Measurements from ENCODE around the gene NCAM1.

Gene NCAM1

DNA sequence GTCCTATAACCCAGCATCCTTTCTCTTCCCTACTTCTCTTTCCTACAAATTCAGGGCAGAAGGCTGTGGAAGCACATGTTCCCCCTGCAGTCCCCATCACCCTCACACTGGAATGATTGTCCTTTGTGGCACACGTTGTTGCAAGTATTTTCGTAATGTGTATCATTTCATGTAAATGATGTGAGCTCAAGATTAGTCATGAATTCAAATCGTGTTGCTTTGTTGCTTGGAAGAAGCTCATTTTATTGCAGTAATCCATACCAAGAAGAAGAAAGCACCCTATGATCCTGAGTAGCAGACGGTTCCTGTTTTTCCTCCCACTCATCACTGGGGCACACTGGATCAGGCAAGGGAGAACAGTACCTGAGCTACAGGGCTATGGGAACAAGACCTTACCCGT is 173.4 kb downstream of the NCAM1 start:
- DNase-seq, result no peak

DNA sequence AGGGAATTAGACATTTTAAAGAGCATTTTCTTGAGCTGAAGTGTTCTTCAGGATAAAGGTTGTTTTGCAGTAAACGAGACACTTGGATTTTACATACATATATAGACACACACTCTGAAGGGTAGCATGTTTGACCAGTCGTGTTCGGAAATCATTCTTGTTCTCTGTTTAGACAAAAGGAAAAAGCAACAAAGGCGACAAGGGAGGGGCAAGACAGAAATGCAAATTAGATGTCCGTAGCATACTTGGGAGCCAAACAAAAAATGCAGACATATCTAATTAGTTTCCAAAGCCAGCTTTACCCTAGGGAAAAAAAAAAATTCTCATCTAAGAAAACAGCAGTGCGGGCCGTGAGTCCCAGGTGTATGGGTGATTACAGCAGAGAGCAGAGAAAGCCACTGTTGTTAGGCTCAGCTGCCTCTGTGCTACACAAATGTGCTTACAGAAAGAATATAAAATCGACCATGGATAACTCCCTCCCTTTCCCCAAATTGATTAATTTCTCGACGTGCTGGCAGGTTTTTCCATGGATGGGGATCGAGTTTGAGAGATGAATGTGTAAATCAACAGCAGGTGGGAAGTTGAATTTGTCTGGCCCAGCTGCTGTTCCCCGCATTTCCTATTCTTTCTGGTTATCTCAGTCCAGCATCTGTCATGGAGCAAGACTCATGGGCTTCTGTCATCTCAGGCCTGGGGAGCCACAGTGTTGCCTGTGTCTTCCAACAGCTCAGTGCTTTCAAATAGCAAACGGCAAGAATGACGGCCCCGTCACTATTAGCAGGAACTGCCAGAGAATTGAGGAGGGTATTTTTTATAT is 176.7 kb downstream of the NCAM1 start:
- peak; percentile 87 for DNase-seq

- DNase-seq, result no peak
Observed at GRCh38 chr11:113138731-113139130, 177.5 kb downstream of the NCAM1 start.

DNA sequence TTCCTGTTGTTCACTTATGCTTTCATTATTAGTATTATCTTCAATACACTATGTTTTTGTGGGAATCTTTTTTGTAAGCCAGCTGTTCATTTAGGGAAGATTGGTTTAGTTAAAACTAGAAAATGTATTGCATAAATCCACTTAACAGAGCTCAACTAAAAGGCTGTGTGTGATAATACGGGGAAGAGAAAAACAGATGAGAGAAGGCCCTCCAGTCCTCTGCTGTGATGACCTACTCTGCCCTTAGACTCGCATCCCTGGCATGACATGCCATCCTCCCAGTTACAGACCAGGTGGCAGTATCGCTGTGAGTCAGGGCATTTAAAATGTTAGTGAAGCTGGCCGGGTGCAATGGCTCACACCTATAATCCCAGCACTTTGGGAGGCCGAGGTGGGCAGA is 179.8 kb downstream of the NCAM1 start:
- DNase-seq, result no peak

DNA sequence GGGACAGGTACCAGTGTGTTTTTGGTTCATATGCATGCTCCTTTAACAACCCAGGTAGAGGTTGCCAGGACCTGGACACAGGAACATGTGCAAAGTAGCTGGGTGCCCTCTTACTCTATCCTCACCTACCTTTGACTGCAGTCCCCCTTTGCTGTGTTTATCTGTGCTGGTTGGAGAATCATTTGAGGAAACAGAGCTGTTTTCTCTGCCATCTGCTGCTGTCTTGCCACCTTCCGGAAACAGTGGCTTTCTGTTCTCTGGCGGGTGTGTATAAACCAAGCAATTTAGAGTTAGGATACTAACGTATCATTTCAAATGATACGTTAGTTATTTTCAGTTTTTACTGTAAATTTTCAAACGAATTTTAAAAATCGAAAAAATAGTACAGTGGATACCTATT is 181.3 kb downstream of the NCAM1 start:
- peak; percentile 56 for DNase-seq

DNA sequence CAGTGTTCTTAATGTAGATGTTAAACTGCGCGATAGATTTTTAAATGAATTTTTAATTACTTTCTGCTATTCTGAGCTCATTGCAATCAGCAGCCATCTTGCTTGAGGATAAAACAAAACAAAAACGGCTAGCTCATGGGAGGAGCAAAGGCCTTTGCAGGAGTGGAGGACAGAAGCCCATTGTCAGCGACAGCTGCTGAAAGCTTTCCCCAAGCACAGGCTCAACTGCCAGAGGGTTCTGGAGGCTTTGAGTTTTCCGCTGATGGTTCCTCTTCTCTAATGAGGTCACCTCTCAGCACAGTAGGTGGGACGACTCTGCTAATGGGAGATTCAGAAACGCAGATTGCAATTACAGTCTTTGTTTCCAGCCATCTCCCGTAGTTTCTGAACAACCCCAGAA is 186.0 kb downstream of the NCAM1 start:
- DNase-seq, result peak; percentile 100

DNA sequence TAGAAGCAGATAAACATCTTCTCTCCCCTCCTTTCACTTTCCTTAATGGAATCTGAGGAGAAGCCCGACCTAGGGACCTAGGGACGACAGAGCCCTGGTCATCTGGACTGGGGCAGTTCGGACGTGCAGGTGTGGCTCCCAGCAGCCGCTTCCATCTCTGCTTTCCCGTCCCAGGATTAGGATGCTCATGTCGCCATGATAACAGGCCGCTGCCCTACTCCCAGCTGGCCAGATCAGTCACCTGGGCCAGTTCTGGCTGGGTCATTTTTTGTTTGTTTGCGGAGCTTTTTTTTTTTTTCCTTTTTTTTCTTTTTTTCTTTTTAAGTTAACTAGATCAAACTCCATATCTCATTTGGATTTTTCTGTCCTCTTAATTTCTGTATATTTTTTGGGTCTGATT is 186.9 kb downstream of the NCAM1 start:
- no peak for DNase-seq

DNA sequence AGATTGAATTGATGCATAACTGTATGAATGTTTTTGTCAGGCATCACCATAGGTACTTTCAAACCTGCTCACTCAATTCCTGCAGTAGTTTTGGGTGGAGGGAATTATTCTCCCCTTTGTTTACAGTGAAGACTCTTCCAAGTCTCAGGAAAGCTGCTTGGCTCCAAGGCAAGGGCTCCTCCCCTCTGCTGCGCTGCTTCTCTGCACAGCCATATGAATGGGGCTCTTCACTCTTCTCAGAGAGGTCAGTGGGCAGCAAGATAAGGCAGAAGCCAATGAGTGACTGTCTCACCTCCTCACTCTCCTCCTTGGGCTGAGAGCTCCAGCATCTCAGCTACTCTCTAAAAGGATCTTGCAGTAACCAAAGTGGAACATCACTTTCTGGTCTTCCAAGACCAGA is 187.4 kb downstream of the NCAM1 start:
- DNase-seq, result peak; percentile 62

DNA sequence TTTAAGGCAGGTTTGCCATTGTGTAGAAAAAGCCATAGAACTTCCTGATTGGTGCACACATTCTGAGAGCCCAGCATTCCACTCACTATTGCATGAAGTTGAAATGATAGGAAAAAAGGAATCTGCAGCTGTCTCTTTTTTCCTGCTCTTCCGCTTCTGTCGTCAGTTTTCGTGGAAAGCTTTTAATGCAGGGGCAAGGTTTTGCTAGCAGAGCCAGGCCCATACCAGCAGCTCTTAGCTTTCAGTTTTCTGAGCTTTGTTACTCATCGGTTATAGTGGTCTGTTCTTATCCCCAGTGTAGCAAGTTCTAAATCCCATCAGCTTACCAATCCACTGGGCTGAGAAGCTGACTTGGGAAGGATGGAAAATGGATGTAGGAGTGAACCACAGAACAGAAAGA is 190.3 kb downstream of the NCAM1 start:
- no peak for DNase-seq

DNA sequence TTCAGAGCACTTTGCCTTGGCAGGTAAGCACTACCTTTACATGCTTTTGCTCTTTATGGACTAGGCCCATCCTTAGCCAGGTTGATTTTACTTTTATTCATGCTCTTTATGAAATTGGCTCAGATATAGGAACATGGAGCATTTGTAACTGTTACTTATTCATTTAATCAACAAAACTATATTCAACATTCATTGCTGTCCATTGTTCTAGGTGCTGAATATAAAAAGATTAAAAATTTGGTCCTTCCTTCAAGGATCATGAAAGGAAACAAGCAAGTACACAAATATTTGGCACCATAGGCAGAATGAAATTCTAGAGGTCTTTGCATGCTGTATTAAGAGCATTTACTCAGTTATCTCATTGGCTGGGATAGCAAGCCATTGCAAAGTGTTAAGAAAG is 191.3 kb downstream of the NCAM1 start:
- no peak for DNase-seq

DNA sequence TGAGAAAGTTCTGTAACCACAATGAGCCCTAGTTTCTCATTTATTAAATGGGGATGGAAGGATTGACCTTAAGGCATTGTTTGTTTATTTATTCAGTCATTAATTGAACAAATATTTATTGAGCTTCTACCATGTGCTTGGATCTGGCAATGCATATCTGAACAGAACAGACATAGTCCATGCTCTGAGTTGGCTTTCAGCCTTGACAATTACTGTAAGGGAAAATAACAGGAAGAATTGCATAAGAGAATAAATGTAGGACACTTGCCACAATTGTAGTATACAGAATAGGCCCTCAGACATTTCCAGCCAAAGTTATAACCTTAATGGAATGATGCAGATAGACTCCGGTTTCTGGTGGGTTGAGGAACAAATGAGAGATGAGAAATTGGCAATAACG is 192.6 kb downstream of the NCAM1 start:
- no peak for DNase-seq

DNA sequence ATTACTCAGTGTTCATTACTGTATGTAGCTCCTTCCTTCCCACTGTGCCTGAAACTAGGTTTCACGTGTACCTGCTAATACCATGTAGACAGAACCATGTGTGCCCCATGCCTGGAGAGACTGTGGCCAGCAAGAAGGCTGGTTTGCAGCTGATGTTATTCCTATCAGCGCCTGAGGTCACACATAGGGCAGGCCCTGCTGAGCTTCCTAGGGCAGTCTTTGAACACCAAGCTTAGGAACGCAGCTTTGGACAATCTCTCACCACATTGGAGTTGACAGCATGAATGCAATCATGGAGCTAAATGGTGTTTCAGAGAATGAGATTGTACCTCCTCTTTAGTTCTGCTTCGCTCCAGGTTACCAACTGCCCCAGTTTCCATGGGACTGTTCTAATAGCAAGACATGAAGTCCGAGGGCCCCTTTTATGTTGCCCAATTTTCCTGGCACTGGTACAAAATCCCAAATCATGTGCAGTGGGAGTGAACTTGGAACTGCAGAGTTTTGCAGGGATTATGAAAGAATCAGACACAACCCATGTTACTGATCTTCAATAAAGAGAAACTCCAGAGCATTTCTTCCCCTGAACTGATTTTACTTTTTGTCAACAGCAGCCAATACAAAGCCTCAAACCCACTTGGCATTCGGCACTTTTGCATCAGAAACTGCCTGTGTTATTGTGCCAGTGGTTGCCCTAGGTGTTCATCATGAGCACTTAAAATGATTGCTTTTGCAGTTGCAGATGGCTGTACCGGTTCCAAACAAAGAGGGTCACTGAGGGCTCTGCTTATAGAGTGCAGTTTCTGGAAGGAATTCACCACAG is 199.0 kb downstream of the NCAM1 start:
- peak; percentile 82 for DNase-seq

GRCh38 chr11:113160808-113161124 is 199.5 kb downstream of the NCAM1 start:
- DNase-seq, result no peak

DNA sequence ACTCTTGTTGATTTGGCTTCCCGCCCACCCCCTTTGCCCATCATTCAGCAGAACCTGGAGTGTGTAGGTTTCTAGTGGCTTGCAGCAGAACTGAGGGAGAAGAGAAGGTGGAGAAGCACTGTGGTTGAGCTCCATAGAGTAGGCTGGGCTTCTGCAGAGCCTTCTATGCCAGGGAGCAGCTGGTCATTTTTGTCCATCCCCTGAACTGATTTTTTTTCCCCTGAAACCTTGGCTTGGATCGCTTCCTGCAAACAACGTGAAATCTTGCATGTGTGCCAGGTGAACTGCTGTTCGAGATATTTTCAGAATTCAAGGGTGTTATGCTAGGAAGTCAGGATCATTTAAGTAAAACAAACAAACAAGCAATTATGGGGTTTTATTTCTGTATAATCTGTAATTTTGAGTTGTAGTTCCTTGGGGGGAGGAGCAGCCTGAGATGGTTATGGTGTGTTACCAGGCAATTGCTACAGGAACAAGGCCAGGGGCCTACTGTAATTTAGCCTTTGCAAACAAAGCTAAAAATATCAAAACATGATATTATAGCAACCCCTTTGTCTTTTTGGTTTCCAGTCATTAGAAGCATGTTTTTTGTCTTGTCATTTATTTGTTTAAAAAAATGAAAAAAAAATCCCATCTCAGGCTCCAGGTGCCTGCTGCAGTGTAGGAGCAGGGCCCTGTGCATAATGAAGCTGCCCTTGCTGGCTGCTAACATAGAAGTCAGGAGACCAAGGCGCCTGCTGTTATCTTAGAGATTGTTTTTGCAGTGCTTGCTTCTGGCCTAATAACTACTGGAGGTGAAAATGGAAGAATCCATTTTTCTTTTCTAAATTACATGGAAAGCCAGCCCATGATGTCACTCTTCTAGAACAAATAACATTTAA is 200.7 kb downstream of the NCAM1 start:
- DNase-seq, result peak; percentile 98

- DNase-seq, result peak; percentile 92
Observed at GRCh38 chr11:113162592-113162962, 201.4 kb downstream of the NCAM1 start.

DNA sequence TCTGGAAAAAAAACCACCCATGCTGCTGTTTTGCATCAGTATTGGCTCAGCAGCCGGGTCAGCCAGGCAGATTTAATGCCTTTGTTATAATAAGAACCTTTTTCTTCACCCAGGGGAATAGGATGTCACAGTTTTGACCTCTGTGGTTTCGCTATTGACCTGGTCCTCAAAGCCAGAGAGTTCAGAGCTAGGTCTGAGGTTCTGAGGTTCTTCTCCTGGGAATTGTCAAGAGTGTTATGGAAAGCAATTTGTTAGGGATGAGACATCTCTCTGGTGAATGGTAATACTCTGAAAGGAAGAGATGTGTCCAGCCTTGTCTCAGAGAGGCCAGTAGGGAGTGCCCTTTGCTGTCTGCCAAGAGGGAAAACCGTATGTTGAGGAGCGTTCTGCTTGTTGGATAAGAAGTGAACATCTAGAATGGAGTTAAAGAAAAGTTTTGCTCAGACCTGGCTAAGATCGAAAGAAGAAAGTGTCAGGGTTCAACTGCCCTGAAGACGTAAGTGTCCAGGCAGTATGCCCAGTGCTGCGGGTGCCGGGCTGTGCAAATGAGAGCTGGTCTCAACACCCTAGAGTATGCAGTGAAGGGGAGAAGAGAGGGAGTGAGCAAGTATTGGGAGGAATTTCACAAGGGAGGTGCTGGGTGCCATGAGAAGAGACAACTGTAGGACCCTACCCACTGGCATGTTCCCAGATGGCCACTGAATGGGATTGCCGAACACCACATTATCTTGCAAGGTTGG is 202.2 kb downstream of the NCAM1 start:
- no peak for DNase-seq

DNA sequence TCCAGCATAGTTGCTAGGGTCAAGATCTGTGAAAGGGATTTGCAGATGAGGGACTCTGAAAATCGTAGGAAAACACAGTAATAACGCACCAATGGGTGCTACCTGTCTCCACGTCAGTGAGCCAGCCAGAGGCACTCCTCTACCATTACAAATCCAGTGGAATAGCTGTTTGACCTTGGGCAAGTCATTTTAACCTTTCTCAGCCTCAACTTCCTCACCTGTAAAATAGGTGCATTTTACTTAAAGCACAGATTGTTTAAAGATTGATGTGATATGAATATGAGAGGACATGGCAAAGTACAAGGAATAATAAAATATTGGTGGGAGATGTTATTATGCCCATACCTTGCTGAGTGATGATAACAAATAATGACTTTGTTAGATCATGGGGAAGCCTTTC is 205.1 kb downstream of the NCAM1 start:
- DNase-seq, result no peak

DNA sequence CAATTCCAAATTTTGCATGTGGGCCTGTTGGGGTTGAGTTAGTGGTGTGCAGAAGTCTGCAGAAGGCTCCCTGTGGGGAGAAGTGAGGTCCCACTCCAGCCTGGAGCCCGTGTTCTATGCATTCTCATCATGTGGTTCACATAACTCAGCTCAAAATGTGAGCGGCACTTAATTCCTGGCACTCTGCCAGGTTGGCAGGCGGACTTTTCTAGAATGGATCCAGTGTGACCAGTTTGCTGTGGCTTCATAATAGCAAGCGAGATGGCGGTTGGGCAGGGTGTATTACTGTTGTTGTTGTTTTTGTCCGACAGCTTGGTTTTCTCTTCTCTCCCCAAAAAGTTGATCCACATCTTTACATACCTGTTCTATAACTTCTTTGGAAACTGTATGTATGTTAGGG is 206.4 kb downstream of the NCAM1 start:
- DNase-seq, result peak; percentile 81

- DNase-seq, result peak; percentile 99
Observed at GRCh38 chr11:113168354-113169342, 207.4 kb downstream of the NCAM1 start.

DNA sequence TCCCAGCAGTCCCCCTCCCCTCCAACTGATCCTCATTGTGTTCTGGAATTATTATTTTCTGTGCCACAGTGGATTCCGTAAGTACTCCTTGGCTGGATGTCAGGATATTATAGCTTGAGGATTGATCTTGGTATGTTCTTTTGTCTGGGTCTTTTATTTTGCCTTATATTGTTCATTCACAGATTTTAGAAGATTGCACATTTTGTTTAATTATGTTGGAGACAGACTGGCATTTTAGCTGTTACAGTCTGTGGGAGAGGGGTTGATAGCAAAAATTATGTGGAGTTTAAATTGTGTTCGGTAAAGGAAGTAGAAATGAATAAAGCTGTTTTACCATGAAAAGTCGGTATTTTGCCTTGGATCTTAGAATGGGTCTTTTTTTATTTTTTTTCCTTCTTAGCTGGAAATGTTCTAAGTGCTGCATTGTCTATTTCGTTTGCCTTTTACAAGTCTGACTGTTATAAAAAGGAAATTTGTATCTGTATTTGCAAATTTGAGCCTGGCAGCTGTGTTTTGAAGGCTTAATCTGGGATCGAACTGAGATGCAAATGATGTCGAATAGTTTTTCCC is 211.2 kb downstream of the NCAM1 start:
- no peak for DNase-seq

DNA sequence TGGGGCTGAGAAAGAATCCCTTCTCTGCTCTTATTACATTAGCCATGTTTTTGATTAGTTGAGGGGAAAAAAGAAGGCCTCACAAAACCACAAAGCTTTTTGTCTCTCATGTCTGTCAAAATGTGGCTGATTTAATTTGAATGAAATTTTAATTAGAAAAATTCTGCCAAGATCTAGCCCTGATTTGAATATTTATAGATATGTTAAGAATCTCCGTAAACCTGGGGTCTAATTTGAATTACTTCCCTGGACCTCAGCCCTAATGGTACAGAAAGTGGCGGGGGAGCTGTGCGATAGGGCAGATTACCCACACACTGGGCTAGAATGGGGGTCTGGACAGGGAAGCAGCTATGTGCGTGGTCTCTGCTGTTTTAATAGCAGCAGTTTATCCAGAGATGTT is 211.9 kb downstream of the NCAM1 start:
- no peak for DNase-seq
